GM18520 (cell line): ENCODE results near the gene RGS19.

Source experiments
- ATAC-seq: cut with Tn5 transposase; IDR thresholded peaks from one replicate; pipeline ENCODE4 v1.9.1; 2021; ENCODE audit not compliant: unreplicated experiment

The RGS19 gene

DNA sequence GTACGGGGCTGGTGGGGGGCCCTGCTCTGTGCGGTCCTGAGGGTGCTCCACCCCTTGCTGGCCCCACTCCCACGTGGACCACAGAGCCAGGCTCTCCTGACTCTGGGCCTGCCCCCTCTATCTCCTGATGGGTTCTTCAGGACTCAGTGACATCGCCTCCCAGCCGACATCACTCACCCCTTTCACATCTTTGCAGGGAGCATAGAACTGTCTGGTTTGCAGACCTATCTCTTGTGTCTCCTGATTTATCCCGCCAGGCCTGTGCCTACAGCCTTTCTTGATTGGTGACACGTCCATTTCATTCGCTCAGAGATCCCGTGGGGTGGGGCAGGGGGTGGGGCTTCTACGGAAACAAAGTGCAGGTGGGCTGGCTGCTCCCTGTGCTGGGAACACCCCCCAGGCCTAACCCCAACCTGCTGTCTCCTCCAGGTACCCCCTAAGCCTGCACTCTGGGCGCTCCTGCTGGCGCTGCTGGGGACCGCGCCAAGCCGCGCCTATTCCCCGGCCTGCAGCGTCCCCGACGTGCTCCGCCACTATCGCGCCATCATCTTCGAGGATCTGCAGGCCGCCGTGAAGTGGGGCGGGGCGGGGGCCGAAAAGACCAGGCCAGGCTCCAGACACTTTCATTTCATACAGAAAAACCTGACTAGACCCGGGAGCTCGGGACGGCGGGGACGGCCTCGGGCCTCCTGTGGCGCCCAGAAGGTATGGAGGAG is 41.7 kb downstream of the RGS19 start:
- no peak for ATAC-seq

DNA sequence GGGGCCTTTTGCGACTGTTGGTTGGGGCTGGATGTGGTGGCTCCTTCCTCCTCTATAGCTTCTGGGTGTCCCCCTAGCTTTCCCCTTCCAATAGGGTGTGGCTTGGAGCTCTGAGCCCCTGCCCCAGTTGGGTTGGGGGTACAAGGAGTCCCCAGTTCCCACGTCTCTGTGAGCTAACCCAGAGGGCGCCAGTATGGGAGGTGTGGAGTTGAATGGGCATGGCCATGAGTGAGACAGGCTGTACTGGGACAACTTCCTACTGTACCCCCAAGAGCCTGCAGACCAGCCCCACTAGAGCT is 42.2 kb downstream of the RGS19 start:
- ATAC-seq, result no peak

DNA sequence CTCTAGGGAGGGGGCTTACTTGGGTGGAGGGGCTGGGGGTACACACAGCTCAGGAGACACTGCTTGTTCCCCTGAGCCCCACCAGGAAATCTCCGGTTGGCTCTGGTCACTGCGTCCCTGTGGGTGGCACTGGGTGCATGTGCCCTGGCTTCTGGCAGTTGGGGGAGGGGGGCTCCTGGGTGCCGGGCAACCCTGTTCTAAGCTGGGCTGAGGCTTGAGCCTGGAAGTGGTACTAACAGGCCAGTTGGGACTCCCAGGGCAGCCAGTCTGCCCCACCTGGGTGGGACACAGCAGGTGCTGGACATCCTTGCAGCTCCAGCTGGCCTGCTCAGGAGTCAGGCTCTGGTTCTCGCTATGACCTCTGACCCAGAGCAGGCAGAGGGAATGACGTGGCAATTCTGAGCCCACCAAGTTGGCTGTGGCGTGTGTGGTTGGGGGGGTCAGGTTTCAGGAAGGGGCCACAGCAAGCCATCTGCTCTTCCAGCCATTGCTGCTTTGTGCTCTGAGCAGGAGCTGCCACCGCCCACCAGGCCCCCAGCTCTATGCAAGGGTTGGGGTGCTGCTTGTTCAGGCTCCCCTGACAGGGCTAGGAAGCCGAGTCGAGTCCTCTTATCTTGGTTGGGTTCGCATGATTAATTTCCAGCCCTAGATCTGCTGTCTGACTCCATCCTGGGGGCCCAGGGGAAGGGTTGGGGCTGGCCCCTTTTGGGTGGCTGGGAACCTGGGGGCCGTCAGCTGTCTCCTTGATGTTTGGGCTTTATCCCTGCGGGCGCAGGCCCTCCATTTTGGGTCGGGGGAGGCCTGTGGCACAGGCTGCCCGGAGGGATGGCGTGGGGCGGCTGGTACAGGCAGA is 42.7 kb downstream of the RGS19 start:
- ATAC-seq, result no peak

GRCh38 chr20:64035933-64036345 is 43.4 kb downstream of the RGS19 start, which contains the start of gene C20orf204:
Gene C20orf204 (plus strand): TSS chr20:64036182. CDS start chr20:64036324, 142 bp downstream.
- ATAC-seq, result no peak

- no peak for ATAC-seq
Observed at GRCh38 chr20:64035066-64035932, 44.0 kb downstream of the RGS19 start.

- no peak for ATAC-seq
Observed at GRCh38 chr20:64033981-64034493, 45.3 kb downstream of the RGS19 start.

DNA sequence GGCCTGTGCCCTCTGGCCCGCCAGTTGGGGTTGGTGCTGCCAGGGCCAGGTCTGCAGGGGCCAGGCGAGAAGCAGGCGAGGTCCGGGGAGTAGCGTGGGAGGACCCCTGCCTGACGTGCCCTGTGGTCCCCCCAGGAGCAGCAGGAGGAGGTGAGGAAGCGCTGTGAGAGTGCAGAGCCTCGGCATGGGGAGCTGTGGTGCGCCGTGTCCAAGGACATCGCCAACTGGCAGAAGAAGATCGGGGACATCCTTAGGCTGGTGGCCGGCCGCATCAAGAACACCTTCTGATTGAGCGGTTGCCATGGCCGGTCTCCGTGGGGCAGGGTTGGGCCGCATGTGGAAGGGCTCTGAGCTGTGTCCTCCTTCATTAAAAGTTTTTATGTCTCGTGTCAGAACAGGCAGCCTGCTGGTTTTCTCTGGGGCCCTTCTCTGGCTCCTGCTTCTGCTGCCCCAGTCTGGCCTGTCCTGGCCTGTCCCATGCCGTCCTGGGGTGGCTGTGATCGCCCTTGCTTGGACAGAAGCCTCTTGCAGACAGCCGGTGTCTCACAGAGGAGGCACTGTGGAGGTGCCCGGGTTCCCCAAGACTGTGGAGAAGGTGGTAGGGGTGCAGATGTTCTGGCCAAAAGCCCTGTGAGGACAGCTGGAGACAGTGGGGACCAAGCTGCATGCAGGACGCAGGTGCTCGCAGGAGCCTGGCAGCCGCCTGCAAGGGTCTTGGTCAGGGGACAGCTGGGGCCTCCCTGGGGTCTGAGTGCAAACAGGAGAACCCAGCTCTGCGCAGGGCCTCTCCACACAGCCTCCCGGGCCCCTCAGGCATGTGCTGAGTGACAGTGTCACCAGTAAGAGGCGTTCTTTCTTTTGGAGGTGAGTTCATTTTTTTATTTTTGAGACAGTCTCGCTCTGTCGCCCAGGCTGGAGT is 46.4 kb downstream of the RGS19 start:
- no peak for ATAC-seq

DNA sequence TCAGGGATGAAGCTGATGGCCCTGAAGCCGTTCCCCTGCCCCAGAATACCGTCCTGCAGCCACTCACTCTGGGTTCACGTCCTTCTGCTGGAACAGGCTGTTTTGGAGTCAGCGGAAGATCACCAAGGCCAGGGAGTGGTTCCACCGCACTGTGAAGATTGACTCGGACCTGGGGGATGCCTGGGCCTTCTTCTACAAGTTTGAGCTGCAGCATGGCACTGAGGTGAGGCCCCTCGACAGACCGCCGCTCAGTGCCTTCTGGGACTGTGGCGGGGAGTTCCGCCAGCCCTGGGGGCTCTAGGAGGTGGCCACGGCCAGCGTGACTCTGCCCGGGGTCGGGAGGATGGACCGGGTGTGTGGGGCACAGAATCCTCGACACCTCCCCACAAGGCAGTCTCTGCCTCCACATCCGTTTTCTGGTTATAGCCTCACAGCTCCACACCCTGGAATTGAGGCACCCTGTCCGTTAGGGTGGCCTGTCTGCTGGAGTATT is 47.5 kb downstream of the RGS19 start:
- no peak for ATAC-seq

DNA sequence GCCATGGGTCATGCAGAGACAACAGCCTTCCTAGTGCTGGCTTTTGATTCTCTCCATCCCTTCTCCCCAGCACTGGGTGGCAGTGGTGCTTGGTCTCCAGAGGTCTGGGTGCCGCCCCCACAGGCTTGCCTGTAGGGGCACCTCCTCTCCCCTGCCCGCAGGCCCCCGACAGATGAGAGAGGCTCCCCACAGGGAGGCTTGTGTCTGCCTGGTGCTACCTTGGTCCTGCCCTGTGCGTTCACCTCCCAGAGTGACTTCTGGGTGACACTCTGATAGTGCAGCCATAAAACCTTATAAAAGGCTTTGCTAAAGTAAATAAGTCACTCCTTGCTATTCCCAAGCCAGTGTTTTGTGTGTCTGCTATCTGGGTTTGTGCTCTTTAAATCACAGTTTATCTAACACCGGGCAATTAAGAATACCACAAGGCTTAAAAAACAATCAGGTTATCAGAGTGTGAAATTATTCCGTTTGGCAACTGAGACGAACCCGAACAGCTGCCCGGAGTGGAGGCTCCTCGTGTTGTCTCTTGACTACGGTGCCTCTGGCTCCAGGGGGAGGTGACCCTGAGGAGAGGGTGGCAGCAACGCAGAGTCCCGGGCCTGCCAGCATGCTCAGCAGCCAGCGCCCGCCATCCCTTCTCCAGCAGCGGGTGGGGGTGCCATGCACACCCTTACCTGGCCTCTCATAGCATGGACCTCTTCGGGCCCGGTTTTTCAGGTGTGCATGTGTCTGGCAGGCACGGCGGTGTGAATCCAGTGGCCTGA is 48.8 kb downstream of the RGS19 start:
- no peak for ATAC-seq

GRCh38 chr20:64029293-64030117 is 49.8 kb downstream of the RGS19 start:
- ATAC-seq, result no peak

GRCh38 chr20:64027981-64028685 is 51.2 kb downstream of the RGS19 start:
- ATAC-seq, result no peak

DNA sequence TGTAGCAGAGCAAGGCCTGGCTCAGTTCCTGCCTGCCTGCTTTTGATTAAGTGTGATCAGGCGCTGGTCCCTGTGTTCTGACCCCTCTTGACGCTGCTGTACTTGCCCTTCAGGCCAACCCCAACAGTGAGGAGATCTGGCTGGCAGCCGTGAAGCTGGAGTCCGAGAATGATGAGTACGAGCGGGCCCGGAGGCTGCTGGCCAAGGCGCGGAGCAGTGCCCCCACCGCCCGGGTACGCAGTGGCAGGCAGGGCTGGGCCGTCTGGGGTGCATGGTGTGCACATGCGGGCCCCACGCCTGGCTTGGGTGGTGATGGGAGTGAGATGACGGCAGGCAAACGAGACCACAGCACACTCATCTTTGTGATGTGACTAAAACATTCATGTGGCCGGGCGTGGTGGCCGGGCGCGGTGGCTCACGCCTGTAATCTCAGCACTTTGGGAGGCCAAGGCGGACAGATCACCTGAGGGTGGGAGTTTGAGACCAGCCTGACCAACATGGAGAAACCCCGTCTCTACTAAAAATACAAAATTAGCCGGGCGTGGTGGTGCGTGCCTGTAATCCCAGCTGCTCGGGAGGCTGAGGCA is 53.4 kb downstream of the RGS19 start:
- no peak for ATAC-seq

DNA sequence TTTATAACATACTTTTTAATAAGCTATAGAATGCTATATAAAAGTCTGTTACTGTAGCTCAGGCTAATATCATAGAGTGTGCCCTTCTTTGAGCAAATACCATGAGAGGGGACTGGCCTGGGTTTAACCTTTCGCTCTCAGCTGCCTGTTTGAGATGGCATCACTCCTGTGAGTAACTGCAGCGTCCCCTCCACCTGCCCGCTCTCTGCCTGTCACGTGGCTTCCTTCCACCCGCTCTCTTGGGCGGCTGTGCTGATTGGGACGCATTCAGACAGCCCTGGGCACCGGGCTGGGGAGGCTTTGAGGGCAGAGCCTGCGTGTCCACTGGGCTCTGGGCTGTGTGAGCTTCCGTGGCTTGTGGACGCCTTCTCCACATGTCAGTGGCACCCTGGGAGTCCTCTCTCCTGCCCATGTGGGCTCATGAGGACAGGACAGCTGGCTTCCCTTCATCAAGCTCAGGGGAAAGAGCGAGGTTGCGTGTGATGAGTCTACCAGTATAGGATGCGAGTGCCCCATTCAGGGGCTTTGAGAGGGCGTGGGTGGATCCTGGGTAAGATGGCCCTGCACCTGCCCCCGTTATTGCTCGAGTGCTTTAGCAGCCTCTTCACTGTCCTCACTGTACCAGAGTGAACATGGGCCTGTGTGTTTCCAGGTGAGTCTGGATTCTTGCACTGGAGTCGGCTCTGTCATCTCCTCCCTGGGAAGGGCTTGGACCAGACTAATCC is 54.1 kb downstream of the RGS19 start:
- no peak for ATAC-seq

DNA sequence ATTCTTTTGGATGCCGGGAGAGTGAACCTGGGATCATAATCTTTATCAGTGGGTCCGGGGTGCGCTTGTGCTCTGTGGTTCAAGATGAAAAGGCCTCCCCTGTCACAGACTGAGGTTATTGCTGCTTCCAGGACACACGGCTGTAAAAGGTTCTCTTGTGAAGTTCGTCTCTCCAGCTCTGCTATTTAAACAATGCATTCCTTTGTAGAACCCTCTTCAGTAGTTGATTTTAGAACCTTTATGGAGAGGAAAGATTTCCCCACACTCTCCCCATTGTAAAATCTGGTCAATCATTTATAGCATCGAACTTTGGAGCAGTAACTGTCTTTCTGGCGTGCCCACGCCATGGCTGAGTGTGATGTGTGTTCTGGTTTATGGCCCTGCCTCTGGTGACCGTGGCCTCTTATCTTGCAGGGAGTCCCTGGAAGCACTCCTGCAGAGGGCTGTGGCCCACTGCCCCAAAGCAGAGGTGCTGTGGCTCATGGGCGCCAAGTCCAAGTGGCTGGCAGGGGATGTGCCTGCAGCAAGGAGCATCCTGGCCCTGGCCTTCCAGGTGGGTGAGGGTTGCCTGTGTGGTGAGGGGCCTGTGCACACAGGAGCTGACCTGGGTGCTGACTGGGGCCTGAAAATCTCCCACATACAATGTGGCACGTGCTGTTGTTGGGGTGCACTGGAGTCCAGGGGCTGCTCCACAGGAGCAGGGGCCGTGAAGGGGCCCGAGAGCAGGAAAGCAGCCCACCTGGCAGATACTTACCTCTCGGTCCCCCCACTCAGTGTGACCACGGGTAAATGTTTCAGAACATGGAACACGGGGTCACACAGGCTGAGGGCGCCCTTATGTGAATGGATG is 55.0 kb downstream of the RGS19 start:
- ATAC-seq, result no peak

GRCh38 chr20:64023361-64024140 is 55.8 kb downstream of the RGS19 start:
- ATAC-seq, result no peak
